GM18502 (cell line): Measurements from ENCODE around the gene KAZALD1.

Source experiments
- ATAC-seq: cut with Tn5 transposase; IDR thresholded peaks from one replicate; pipeline ENCODE4 v1.9.1; 2021; ENCODE audit warnings: mild to moderate bottlenecking; ENCODE audit not compliant: unreplicated experiment, poor library complexity

KAZALD1 gene

DNA sequence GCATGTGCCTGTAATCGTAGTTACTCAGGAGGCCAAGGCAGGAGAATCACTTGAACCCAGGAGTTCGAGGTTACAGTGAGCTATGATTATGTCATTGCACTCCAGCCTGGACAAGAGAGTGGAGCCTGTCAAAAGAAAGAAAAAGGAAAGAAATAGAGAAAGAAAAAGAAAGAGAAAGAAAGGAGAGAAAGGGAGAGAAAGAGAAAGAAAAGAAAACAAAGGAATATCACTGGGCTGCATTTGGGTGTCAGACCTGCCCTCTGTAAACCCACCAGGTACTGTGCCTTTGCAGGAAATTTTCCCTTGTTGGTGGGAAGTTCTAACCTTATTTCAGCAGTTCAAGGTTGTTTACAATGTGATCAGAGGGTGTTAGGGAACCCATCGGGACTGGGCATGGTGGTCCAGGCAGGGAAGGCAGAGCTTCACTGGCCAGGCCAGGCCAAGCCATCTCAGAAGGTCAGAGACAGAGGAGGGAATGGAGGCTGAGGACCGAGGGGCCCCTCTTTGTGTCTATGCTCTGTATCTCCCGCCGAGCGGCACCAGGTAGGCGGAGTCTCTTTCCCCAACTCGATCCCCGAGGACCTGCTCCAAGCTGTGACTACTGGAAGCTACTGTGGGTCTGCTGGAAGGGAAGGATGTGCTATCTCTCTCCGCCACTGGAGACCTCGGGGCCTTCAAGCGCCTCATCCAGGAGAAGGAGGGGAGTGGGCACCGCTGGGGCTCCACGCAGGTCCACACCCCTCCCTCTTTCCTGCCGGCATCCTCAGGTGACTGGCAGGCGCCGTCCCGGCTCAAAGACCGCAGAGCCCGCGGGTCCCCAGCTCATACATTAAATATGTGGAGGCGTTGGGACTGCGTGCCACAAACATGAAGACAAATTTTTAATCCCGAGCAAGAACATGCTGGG is 15.2 kb upstream of the KAZALD1 start:
- ATAC-seq: no peak

DNA sequence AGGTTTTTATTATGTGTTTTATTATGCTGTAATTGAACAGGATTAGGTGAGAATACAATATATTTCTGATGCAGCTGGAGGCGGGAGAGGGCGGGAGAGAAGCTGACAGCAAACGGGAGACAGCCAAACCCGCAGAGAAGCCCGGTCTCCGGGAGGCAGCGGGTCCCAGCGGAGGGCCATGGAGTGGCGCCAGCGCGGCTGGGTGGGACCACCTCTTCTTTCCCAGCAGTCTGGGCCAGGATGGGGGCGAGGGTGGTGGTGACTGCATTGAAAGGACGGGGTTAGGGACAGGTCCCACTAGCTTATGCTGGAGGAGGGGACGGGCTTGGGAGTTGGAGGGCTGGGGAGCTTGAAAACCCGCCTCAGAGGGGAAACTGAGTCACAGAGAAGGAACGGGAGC is 14.5 kb upstream of the KAZALD1 start:
- ATAC-seq: no peak

DNA sequence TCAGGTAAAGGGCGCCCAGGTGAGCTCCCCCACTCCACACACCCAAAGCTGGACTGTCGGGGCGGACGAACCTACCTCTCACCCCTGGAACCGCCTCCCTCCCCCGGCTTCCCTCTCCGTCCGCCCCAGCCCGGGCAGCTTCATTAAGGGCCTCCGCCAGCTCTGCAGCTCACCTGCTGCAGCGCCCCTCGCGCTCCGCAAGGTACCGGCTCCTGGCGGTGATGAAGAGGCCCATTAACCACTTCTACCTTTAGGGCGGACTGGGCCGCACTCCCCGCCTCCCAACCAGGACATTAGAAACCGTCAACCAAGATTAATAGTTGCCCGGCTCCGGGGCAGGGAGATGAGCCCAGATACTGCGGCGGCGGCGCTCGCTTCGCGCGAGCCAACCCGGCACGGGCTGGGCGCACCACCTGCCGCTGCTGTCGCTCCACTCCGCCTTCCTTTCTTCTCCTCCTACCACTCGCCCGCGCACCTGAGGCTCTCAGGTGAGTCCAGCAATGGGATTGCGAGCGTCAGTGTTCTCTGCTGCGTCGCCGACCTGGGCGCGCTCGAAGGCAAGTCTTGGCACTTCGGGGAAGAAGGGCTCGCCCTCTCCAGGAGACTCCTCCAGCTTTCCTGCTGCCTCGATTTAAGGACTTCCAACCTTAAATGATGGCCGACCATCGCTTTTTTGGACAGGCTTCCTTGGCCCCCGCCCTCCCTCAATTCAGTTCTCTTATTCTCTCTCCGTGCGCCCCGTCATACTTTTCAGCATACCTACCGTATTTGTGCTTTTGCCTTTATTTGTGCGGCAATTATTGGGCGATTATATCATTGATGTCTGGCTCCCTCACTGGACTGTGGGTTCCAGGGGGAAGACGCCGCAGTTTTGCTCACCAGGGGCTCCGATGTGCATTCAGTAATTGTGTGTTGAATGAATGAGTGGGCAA is 13.6 kb upstream of the KAZALD1 start:
- no peak for ATAC-seq

DNA sequence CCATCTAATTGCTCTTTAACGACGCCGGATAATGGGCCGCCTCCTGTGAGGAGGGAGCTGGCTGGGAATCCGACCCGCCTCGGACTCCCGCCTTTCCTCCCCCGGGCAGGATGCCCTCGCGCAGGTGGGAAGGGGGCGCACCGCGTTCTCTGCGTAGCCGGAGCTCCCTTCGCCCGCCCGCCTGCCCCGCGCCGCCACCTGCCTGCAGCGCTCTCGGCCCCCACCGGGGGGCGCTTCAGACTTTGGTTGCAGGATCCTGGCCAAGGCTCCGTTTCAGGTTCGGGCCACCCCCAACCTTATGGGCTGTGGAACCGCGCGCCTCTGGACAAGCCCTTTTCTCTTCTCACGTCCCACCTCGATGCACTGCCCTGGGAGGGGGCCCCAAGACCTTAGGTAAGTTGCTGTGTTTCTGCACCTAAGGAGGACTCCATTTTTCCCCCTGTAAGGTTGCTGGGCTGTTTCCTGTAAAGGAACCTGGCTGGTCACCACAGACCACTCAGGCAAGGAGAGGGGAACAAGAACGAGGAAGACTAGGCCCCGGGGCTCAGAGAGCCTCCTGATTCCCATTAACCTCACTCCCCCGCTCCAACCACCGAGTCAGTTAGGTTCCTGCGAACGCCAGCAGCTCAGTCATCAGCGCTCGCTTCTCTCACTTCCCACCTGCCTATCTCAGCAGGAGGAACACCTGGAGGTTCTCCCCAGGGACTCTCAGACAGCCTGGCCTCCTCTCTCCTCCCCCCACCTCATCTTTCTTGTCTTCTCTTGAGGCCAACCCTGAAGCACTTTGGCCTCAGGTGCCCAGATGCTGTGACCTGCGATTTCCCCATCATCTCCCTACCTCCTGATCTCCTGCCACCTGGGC is 11.3 kb upstream of the KAZALD1 start:
- ATAC-seq: peak; percentile 58

DNA sequence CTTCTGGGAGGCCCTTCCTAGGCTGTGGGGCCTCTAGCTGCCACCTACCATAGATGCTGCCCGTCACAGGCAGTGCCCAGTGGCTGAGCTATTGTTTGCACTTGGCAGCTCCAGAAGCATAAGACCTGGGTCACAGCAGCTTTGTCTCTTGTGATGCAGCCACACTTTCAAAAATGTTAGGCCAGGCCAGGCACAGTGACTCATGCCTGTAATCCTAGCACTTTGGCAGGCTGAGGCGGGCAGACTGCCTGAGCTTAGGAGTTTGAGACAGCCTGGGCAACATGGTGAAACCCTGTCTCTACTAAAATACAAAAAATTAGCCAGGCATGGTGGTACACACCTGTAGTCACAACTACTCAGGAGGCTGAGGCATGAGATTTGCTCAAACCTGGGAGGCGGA is 9.5 kb upstream of the KAZALD1 start:
- ATAC-seq: no peak

DNA sequence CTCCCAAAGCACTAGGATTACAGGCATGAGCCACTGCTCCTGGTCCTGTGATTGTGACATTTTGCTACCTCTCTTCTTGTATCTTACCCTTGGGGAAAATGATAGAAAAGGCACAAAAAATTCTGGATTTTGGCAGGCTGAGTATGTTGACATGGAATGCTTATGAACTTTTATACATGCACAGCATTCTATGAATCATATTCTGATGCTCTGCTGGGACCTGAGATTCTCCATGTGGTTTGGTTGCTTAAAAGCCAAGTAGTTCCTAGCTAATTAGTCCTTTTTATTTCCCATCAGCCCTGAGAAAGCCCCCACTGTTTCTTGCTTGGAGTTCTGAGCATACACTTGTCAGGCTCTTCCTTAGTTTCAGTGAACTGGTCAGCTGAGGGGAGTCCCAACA is 8.3 kb upstream of the KAZALD1 start:
- ATAC-seq: no peak

DNA sequence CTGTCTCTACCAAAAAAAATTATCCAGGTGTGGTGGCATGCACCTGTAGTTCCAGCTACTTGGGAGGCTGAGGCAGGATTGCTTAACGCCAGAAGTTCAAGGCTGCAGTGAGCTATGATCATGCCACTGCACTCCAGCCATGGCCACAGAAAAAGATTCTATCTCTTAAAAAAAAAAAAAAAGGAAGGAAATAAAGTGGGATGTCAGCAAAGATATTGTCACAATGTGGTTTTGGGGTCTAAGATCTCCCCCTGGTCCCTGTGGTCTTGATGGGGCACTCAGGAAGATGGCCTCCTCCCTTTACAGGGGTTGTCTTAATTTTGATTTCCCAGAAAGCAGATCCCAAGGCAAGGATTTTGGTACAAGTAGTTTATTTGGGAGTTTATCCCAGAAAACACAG is 7.4 kb upstream of the KAZALD1 start:
- ATAC-seq: no peak

DNA sequence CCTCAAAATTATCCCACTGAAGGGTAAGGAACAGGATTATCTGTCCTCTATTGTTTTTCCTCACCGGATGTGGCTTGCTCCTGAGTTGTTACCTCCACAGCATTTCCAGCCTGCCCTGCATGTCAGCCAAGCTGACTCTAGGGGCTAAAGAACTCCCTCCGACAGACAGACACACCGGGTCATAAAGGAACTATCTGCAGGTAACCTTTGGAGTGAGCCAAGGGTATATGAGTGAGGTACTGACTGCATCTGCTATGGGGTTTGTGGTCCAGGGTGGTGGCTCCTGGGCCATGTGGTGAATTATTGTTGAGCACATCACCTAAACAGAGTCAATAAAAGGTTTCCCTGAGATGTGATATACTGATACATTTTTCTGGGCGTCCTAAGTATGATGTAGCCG is 6.9 kb upstream of the KAZALD1 start:
- ATAC-seq: no peak

DNA sequence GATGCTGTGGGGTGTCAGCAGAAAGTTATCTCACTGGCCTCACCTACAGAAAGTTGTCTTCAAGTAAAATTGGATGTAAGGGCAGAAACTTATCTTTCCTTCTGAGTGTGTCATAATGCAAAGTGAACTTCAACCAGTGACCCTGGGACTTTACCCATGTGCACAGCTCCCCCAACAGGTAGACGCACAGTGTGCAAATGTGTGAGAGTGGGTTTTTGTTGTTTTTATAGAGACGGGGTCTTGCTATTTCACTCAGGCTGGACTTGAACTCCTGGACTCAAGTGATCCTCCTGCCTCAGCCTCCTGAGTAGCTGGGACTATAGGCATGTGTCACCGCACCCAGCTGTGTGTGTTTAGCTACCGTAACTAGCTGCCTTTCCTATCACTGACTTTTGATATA is 6.4 kb upstream of the KAZALD1 start:
- no peak for ATAC-seq

DNA sequence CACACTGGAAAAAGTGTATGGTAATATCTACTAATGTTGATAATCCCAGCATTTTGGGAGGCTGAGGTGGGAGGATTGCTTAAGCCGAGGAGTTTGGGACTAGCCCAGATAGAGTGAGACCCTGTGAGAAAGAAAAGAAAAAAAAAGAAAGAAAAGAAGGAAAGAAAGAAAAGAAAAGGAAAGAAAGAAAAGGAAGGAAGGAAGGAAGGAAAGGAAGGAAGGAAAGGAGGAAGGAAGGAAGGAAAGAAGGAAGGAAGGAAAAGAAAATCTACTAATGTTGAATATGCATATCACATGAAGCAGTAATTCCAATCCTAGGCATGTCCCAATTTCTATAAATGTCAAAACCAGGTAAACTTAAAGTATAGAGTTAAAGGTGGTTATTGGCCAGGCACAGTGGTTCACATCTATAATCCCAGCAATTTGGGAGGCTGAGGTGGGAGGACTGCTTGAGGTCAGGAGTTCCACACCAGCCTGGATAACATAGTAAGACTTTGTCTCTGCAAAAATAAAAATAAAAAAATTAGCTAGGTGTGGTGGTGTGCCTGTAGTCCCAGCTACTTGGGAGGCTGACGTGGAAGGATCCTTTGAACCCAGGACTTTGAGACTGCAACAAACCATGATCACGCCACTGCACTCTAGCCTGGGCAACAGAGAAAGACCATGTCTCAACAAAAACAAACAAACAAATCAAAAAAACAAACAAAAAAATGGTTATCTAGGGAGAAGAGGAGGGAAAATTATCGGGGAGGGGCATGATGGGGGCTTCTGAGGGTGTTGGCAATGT is 5.2 kb upstream of the KAZALD1 start:
- ATAC-seq: no peak

DNA sequence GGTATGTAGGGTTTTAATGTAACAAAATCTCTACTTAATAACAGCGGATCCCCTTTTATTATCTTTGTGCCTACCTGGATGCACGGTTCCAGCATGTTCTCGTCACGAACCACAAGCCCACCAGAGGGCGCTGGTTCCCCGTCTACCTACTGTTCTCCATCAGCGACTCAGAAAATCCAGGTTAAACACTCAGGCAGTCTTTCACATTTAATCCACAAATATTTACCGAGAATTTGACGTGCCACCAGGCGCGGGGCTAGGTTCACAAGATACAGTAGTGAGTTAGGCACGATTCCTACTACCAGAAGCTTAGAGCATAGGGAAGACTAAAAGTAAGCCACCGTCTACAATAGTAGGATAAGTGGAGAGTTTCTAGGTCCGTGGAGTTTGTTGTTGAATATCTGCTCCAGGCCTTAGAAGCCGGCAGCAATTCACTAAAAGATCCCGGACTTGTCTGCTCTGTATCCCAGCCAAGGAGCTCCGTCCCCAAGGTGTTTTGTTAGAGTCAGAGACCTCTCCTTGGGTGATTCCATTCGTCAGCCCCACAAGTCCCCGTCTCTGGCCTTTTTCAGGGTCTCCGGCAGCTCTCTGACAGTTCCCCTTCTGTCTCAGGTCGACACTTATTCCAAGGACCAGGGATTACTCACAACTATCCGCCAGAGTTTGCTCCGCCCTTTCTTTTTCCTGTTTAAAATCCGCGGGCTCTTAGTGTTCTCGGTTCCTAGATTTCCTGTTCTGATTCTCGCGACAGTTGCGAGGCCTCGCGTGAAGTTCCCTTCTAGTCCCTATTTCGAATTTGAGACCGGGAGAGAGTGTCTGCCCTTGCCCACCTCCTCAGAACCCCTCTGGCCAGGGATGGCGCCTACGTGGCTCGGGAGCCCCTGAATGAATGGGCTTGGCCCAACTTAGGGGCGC is 1.5 kb upstream of the KAZALD1 start:
- ATAC-seq: peak; percentile 58

DNA sequence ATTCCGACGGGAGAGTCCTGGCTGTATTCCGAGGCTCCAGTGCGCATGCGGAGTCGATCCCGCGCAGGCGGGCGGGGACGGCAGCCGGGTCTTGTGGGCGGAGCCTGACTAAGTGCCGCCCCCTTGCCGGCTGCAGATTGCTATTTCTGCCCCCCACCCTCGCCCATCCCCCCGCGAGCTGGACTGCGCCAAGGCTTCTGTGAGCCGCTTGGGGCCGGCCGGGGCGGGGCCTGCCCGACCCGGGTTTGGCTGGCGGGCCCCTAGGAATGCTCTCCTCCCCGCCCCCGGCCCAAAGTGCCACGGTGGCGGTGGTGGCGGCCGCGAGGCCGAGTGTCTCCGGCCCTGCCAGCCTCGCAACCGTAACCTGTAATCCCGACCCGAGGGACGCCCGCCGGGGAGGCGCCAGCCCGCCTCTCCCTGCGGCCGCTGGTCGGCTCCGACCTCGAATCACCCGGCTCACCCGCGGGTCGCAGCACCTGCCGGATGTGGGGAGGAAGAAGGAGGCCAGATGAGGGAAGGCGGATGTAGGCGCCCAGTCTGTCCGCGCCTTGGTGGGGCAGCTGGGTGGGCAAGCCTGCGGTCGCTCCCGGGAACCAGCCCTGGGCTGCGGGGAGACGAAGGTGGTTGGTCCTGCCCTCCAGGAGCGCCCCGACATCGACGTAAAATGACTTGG is 702 bp upstream of the KAZALD1 start:
- ATAC-seq: peak; percentile 63

DNA sequence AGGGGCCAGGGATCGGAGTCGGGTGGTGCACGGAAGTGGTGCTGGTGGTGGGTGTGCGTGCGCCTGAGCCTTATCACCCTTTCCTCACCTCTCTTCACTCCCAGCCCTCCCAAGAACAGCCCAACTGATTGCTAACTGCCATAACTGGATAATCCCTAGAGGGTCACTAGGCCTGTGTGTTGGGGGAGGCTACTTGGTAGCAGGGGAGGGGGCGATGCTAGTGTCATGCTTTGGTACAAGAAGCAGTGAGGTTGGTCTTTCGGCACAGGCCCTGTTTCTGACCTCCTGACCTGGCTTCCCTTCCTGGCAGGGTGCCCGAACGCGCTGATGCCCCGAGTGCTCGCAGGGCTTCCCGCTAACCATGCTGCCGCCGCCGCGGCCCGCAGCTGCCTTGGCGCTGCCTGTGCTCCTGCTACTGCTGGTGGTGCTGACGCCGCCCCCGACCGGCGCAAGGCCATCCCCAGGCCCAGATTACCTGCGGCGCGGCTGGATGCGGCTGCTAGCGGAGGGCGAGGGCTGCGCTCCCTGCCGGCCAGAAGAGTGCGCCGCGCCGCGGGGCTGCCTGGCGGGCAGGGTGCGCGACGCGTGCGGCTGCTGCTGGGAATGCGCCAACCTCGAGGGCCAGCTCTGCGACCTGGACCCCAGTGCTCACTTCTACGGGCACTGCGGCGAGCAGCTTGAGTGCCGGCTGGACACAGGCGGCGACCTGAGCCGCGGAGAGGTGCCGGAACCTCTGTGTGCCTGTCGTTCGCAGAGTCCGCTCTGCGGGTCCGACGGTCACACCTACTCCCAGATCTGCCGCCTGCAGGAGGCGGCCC is 652 bp downstream of the KAZALD1 start:
- ATAC-seq: no peak

DNA sequence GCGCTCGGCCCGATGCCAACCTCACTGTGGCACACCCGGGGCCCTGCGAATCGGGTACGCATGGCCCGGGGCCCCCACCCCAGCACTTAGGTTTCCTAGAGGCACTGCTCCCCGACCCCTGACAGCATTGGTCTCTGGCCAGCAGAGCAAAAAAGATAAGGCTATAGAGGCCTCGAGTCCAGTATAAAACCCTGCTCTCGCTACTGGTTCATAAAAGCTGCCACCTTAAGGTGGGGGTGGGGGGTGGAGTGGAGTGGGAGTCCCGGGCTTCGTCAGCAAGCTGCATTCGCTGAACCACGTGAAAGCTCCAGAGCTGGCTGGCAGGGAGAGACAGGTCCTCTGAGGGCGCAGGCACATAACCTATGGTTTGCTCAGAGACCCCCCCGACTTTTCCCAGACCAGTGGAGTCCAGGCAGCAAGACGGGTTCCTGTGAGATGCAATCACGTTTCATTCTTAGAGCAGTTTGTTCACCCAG is 1.3 kb downstream of the KAZALD1 start:
- ATAC-seq: no peak

DNA sequence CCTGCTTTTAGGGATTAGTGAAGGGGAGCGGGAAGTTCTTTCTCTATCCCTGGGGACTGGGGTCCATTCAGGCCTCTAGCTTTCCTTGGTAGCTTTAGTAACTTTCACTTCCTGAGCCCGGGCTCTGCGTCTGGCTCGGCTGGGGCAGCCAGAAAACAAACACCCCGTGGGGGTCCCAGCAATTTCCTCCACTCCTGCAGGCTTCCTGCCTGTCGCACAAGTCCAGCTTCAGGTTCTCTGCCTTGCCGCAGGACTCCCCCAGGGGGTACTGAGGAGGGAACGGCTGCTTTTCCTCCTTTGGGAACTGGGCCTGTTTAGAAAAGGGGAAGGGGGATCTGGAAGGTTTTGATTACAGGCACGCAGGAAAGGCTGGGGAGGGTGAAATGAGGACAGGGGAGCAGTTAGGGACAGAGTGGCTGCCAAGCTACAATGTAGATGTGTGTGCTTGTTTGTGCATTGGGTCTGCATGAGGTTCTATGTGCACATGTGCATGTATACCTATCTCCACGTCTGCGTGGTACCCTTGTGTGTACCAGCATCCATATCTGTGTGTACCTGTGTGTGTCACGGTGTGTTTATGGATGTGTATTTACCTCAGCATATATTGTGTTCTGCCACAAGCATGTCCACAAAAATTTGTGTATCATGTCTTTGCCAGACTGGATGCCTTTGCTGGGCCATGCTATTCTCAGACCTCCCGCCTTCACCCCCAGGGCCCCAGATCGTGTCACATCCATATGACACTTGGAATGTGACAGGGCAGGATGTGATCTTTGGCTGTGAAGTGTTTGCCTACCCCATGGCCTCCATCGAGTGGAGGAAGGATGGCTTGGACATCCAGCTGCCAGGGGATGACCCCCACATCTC is 2.0 kb downstream of the KAZALD1 start:
- ATAC-seq: no peak

DNA sequence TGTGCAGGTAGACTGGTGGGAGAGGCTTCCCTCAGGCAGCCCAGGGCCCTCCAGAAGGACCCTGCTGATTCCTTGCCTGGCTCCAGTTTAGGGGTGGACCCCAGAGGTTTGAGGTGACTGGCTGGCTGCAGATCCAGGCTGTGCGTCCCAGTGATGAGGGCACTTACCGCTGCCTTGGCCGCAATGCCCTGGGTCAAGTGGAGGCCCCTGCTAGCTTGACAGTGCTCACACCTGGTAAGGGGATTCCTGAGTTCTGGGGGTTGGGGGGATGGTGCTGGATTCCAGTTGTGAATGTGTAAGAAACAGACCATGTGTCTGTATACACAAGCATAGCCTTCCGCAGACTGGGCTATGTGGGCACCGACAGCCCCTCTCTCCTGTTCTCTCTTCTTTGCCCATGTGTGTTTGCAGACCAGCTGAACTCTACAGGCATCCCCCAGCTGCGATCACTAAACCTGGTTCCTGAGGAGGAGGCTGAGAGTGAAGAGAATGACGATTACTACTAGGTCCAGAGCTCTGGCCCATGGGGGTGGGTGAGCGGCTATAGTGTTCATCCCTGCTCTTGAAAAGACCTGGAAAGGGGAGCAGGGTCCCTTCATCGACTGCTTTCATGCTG is 2.7 kb downstream of the KAZALD1 start:
- ATAC-seq: no peak
